NCI-H2196 (cell line): ENCODE results near the gene SELENOM.
A peak's percentile ranks its signal among the peaks of the same experiment; 100 is the strongest.
"Not testable (repeated sequence)": the region's sequence is repeated elsewhere in the genome, so short reads cannot be mapped to it uniquely, and the experiment has no call there.

ENCODE experiments used
- DNase-seq: peaks from one replicate; lab custom pipeline; 2025; ENCODE audit not compliant: unreplicated experiment; lab: John Stamatoyannopoulos, UW

Gene SELENOM

GRCh38 chr22:31133911-31134310 lies 26.5 kb upstream of the SELENOM start:
- no peak for DNase-seq

GRCh38 chr22:31130873-31131272 lies 23.5 kb upstream of the SELENOM start:
- peak; percentile 51 for DNase-seq

- no peak for DNase-seq
Observed at GRCh38 chr22:31128156-31128555, 20.8 kb upstream of the SELENOM start.

- DNase-seq, result no peak
Observed at GRCh38 chr22:31127181-31127772, 19.9 kb upstream of the SELENOM start.

DNA sequence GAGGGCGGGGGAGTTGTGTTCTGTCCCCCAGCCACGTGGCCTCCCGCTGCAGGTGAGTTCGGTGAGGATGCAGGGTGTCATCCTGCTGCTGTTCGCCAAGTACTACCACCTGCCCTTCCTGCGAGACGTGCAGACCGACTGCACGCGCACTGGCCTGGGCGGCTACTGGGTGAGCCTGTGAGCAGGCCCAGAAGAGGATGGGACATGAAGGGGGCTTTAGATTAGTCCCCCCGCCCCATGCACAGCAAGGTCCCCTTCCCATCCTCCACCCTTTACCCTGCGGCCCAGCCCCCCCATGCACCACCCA lies 19.5 kb upstream of the SELENOM start:
- DNase-seq, result no peak

DNA sequence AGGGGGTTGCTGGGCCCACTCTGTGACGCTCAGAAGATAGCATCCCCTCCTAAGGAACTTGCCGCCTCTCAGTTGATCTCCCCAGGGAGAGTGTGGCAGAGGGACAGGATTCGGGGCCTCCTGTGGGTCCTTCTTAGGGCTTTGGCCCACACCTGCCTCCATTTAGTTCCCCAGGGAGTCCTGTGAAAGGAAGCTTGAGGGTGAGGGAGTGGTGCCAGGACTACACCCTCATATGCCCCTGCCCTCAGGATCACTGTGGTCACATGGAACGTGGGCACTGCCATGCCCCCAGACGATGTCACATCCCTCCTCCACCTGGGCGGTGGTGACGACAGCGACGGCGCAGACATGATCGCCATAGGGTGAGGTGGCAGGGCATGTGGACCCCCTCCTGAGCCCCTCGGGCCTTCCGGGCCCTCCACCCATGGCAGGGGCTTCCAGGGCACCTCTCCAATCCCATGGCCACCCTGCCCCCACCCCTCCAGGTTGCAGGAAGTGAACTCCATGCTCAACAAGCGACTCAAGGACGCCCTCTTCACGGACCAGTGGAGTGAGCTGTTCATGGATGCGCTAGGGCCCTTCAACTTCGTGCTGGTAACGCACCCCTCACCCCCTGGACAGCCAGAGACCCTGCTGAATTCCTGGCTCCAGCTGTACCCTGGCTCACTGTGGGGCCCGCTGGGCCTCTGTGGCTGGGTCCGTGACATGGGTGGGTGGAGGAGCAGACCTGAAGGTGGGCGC lies 18.9 kb upstream of the SELENOM start:
- DNase-seq, result no peak

DNA sequence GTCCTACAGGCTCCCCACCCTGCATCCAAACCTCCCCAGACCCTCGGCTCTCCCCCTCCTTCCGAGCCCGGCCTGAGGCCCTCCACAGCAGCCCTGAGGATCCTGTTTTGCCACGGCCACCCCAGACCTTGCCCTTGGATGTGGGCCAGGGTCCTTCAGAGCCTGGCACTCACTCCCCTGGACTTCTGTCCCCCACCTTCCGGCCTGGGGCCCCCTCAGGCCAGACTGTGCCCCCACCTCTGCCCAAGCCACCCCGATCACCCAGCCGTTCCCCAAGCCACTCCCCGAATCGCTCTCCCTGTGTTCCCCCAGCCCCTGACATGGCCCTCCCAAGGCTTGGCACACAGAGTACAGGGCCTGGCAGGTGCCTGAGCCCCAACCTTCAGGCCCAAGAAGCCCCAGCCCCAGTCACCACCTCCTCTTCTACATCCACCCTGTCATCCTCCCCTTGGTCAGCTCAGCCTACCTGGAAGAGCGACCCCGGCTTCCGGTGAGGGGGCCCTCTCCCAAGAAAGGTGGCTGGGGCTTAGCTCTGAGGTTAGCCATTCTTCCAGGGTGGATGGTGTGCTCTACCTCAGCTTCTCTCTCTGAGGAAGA lies 18.3 kb upstream of the SELENOM start:
- DNase-seq, result no peak

GRCh38 chr22:31124811-31125465 lies 17.6 kb upstream of the SELENOM start:
- no peak for DNase-seq

DNA sequence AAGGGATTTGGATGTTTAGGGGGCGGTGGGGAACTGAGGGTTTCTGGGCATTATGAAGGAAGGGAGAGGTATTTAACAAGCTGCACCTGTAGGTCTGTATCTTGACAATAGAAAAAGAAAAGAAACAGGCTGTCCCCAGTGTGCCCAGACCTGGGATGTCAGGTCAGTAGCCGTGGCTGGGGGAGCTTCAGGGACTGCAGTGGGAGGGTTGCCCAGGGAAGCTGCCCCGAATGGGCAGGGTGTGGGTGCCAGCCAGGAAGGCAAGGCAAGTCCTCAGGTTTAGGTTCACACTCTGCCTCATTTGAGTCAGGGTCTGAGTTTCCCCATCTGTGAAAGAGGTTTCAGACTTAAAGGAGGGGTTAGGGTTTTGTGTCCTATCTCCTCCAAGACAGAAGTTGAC lies 16.9 kb upstream of the SELENOM start:
- DNase-seq, result no peak

DNA sequence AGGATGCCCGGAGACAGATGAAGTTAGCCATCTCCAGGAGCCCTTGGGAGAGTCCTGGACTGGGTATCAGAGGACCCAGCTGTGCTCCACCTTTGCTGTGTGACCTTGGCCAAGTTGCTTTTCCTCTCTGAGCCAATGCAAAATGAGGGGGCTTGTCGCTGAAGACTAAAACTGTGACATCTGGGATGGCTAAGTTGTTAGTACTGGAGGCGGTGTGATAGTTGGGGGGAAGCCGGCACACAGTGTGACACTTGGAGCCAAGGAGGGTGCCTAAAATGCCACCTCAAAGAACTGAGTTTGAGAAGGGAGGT lies 15.9 kb upstream of the SELENOM start:
- no peak for DNase-seq

DNA sequence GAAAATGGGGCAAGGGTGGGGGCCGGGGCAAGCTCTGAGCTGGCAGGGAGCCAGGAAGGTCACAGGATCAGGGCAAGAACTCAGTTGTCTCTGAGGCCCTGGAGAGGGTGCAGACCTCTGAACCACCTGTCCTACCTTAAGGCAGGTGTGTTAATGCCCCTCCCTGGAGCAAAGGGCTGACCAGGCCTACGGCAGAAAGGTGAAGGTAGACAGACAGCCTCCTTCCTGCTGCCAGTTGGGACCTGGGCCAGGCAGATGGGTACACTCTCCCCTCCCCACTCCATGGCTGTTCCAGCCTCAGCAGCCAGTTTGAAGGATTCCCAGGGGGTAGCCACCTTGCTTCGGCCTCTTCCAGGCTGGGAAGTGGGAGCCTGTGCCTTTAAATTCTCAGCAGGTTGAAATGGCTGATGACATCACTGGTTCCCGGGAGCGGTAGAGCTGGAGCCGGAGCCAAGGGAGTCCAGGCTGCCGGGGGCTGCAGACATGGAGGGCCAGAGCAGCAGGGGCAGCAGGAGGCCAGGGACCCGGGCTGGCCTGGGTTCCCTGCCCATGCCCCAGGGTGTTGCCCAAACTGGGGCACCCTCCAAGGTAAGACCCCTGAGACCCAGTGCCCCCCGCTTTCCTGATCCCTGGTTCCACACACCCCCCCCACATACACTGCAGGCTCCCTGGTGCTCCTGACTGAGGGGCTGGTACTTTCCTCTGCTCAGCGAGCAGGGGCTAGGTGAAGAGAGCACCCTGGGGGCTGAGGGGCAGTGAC lies 15.3 kb upstream of the SELENOM start, which contains the start of gene INPP5J:
TSS of gene INPP5J (plus strand) at position 435 of the 760 bp plus-strand sequence. CDS start at position 484, 49 bp downstream.
- peak; percentile 88 for DNase-seq

DNA sequence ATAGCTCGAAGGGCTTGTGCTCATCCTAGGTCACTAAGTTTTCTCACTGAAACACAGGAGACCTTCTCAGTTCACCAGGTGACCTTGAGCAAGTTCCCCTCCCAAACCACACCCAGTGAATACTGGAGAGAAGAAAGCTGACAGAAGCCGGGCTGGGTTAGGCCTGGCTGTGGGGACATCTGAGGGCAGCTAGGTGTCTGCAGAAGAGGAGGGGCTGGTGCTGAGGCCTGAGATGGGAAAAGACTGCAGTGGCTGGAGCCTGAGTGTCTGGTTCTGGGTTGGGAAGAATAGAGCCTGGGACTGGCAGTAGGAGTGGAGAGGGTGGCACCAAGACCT lies 14.8 kb upstream of the SELENOM start:
- no peak for DNase-seq

DNA sequence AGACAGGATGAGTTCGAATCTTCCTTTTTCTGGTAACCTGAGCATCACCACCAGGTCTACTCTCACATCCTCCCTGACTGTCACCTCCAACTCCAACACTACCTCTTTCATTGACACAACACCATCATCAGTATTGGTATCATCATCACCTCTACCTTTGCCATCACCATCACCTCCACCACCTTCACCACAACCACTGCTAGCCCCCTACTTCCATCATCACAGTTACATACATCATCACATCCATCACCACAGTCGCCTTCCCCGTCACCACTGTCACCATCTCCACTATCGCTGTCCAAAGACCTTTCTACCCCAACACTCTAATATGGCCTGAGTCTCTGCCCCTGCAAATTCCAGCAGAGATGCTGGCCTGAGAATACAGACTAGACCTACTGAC lies 14.0 kb upstream of the SELENOM start:
- no peak for DNase-seq

- no peak for DNase-seq
Observed at GRCh38 chr22:31120642-31121041, 13.3 kb upstream of the SELENOM start.

DNA sequence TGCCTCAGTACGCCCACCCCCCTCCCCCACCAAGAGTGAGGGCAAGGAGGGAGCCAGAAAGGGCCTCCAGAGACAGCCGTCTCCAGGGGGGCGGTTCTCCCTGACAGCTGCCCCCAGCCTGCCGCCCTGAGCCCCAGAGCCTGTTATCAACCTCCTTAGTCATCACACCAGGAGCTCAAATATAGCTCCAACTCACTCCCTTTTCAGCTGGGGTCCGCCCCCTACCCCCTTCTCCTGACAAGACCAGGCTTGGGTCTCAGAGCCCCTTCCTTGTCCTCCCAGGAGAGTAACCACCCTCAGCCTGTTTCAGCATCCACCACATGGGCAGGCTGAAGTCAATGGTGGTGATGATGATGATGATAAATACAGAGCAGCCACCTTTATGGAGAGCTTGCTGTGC lies 12.9 kb upstream of the SELENOM start:
- DNase-seq, result no peak

DNA sequence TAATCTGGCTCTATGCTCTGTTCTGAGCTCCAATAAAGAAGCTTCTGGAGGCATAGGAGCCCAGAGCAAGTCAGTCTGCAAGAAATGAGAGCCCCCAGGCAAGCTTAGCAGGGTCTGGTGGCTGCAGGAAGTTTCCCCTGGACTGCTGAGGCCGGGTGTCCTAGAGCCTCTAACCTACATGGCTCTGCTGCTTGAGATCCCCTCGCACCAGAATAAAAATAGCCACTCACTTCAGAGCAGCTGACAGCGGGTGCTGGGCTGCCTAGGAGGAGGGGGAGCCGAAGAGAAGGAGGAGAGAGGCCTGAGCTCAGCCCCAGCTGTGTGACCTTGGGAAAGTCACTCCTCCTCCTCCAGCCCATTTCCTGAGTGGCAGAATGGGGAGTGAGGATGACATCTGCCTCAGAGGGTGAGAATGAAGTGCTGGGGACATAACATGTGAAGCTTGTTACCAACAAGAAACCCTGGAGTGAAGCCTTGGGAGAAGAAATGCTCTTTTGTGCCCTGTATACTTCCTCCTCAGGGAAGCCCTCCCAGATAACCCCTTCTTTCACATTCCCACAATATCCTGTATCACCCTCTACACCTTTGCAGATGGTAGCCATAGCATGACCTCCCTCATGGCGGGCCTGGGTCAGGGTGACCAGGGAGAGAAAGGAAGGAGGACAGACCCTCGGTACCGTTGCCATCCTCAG lies 11.8 kb upstream of the SELENOM start:
- DNase-seq, result no peak

DNA sequence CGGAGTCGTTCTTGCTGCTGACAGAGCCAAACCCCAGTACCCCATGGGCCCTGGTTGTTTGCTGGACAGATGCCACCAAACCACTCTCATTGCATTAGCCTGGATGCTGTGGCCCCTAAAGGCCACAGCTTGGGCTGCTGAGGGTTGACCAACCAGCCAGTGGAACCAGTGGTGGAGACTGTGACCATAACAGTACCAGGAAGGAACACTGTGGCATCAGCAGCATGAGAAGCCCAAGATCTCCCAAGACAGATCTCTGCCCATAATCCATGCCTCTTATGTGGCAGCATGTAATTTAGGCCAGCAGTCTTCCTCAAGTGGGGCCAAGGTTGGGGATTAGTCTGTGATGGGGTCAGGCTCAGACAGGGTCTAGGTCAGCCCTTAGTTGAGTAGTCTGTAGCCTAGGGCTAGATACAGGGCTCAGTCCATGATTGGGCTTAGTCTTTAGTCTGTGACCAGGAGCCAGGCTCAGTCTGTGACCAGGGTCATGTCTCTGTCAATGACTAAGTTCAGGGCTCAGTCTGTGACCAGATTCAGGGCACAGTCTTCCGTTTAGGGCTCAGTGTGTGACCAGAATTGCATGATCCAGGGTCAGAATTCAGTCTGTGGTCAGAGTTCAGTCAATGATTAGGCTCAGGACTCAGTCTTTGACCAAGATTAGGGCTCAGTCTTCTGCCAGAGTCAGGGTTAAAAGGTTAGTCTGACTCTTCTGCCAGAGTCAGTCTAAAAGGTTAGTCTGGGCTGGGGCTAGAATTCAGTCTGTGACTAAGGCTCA lies 10.9 kb upstream of the SELENOM start:
- DNase-seq, result no peak

DNA sequence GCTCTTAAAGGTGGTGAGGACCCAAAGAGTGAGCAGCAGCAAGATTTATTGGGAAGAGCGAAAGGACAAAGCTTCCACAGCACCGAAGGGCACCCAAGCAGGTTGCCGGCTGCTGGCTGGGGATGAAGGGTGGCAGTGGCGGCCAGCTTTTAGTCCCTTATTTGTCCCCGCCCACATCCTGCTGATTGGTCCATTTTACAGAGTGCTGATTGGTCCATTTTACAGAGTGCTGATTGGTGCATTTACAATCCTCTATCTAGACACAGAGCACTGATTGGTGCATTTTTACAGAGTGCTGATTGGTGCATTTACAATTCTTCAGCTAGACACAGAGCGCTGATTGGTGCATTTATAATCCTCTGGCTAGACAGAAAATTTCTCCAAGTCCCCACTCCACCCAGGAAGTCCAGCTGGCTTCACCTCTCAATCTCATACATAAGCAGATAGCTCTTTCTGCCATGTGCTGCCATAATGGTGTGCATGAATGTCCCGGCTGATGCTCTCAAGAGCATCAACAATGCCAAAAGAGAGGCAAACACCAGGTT lies 5.3 kb upstream of the SELENOM start:
- DNase-seq, result not testable (repeated sequence)

- no peak for DNase-seq
Observed at GRCh38 chr22:31107894-31108218, 488 bp upstream of the SELENOM start.

GRCh38 chr22:31106731-31107177 lies 614 bp downstream of the SELENOM start:
- DNase-seq, result no peak
